Breast epithelium (tissue), 3 donors: Measurements from ENCODE around the gene EFCAB8.

Experiments
- POLR2A ChIP-seq: fragments of 450-650 bp; IDR thresholded peaks from one replicate; pipeline ENCODE4 v1.6.1; 2016; ENCODE audit warnings: antibody characterized with exemption, mild to moderate bottlenecking, moderate library complexity
- TF ChIP-seq, protein P1 (sequence below), 3 donors: fragments of 450-650 bp; IDR thresholded peaks; one replicate each; pipeline ENCODE4 v1.5.1; 2016 to 2017; ENCODE audit warnings: antibody characterized with exemption in 3 of 3, mild to moderate bottlenecking in 3 of 3, moderate library complexity in 3 of 3

DNA sequence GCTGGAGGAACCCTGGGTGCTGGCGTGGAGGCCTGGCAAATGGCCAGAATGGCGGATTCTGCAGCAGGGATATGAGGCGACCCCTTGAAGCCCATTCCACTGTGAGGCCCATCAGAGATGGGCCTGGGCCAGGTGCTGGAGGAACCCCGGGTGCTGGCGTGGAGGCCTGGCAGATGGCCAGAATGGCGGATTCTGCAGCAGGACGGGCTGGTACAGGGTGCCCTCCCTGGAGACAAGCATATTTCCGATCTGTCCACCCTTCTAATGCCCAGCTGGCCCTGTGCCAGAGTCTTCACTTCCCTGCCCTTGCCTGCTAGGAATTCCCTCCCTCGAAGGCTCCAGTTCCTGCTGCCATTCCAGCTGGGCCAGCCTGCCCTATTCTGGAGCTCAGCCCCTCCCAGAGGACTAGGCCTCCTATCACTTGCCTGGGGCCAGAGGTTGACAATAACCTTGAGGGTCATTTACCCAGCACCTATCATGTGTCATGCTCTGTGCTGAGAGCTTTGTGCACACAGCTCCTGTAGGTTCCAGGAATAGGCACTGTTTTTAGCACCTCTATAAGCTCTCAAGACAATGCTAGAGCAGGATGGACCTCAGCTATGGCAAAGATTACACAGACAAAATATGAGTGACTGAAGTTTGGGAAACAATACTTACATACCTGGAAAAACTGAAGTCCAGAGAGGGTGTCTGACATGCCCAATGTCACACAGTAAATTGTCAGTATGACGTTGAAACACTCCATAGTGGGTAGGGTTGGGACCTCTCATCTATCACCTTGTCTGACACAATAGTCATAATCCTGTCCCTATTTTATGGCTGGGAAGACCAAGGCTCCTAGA lies 124.1 kb downstream of the EFCAB8 start:
- TF ChIP-seq, protein P1, sequence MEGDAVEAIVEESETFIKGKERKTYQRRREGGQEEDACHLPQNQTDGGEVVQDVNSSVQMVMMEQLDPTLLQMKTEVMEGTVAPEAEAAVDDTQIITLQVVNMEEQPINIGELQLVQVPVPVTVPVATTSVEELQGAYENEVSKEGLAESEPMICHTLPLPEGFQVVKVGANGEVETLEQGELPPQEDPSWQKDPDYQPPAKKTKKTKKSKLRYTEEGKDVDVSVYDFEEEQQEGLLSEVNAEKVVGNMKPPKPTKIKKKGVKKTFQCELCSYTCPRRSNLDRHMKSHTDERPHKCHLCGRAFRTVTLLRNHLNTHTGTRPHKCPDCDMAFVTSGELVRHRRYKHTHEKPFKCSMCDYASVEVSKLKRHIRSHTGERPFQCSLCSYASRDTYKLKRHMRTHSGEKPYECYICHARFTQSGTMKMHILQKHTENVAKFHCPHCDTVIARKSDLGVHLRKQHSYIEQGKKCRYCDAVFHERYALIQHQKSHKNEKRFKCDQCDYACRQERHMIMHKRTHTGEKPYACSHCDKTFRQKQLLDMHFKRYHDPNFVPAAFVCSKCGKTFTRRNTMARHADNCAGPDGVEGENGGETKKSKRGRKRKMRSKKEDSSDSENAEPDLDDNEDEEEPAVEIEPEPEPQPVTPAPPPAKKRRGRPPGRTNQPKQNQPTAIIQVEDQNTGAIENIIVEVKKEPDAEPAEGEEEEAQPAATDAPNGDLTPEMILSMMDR (IDR thresholded peaks at IDR 0.05) = no peak
- TF ChIP-seq POLR2A = no peak
